Aorta (tissue), 5 donors: Measurements from ENCODE around the gene MAPT. TPM values are rescaled to one million over a fixed set of nuclear protein-coding genes. Genes with fewer than 3 reads are reported as not detected.

Experiments used
- ATAC-seq: fragments of 200-7000 bp; cut with Tn5 transposase; one replicate; pipeline ENCODE4 v1.9.1; 2022; ENCODE audit warnings: moderate library complexity; ENCODE audit not compliant: low FRiP score
- DNase-seq, 2 donors: peaks; one replicate each; pipeline ENCODE4 v3.0.0-alpha.2; 2020
- H3K27ac ChIP-seq, 2 donors: one replicate each; pipeline ENCODE4 v1.5.1; 2013; ENCODE audit warnings: low read length in 2 of 2, mild to moderate bottlenecking in 2 of 2, moderate library complexity in 2 of 2, control low read depth in 1 of 2, inconsistent platforms in 1 of 2, low read depth in 1 of 2
- H3K27me3 ChIP-seq, 2 donors: one replicate each; pipeline ENCODE4 v1.6.1; 2013; ENCODE audit warnings: control low read depth in 1 of 2, low read length in 1 of 2, mild to moderate bottlenecking in 1 of 2, moderate library complexity in 1 of 2; ENCODE audit not compliant: insufficient read depth in 2 of 2, control insufficient read depth in 1 of 2
- H3K36me3 ChIP-seq, 2 donors: one replicate each; pipeline ENCODE4 v1.6.1; 2013; ENCODE audit warnings: control low read depth in 1 of 2, low read length in 1 of 2, mild to moderate bottlenecking in 1 of 2; ENCODE audit not compliant: insufficient read depth in 2 of 2, control insufficient read depth in 1 of 2
- H3K4me1 ChIP-seq, 2 donors: one replicate each; pipeline ENCODE4 v1.6.1; 2013; ENCODE audit warnings: low read length in 2 of 2, control low read depth in 1 of 2, mild to moderate bottlenecking in 1 of 2, moderate library complexity in 1 of 2; ENCODE audit not compliant: insufficient read depth in 2 of 2, control insufficient read depth in 1 of 2
- H3K4me3 ChIP-seq, 2 donors: one replicate each; pipeline ENCODE4 v1.5.1; 2013; ENCODE audit warnings: low read length in 2 of 2, control low read depth in 1 of 2, mild to moderate bottlenecking in 1 of 2
- H3K9me3 ChIP-seq: one replicate; pipeline ENCODE4 v1.6.1; 2013; ENCODE audit warnings: mild to moderate bottlenecking, low read length; ENCODE audit not compliant: control insufficient read depth
- WGBS, 2 donors: extraction: QIAGEN DNeasy Blood & Tissue Kit; methylation state at CpG; one replicate each; pipeline ENCODE4 v1.1.7; 2013; 5-methylcytosine and 5-hydroxymethylcytosine counted together
- intact Hi-C, 2 donors: fragments of 100-400 bp; cut with DNase I; formaldehyde crosslinking; loops; one replicate each; pipeline versions ENCODE4 v1.14.2 to v1.15.0; 2022
- polyA plus RNA-seq, 2 donors: library from polyadenylated mRNA; stranded (reverse); fragments of 200-250 nt; gene quantifications; one replicate each; pipeline ENCODE4 v1.2.3, GENCODE V29; 2013
- total RNA-seq, 2 donors: library from RNA; stranded (reverse); fragmentation: NEBNext Ultra II Directional; extraction: Animal tissue kit (Norgen Biotek cat#: 25700); gene quantifications; one replicate each; pipeline ENCODE4 v1.2.1, GENCODE V29; 2021
- donor health status: healthy with polysubstance abuse.
- donor health status: Bipolar disorder and iron deficiency.
- donor health status: DM: no; HTN: no; CAD: no.
- donor health status: DM: no; HTN: no; CAD: no.
- donor health status: DM: yes; HTN: yes; CAD: no.

The MAPT gene
- total and polyA plus RNA-seq, 4 donors, result 0.13 to 3.9 (median 0.90) TPM

DNA sequence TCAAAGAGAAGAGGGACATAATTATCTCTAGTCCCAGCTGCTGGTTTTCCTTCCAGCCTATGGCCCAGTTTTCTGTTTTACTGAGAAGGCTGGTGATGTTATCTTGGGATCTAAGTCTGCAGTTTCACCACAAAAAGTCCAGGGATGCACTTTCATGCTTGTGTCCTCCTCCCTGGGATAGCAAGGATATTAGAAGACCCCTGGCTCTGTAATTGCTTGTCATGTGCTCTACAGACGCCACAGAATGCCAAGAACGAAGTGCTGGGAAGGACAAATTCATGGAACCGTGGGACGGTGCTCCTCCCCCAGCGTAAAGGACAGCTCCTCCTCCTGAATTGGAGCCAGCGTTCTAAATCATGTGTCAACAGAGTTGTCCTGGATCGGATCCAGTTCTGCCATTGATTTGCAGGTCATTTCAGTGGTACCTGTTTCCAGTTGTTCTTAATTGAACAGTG lies 8.6 kb downstream of the MAPT start:
- Histone ChIP-seq H3K36me3 (no peaks in the 10 kb centered on the region), H3K4me3 (no peak overlapping the region), H3K27ac (no peak overlapping the region), H3K4me1 (no peaks in the 10 kb centered on the region), H3K27me3 (no peaks in the 10 kb centered on the region), H3K9me3 (no peaks in the 10 kb centered on the region)
- WGBS, 2 donors, result 32 to 52% methylated on average over 7 of the region's 7 CpGs
- DNase-seq (no peak), ATAC-seq (no peak)
- intact Hi-C loops, result no loop called here

DNA sequence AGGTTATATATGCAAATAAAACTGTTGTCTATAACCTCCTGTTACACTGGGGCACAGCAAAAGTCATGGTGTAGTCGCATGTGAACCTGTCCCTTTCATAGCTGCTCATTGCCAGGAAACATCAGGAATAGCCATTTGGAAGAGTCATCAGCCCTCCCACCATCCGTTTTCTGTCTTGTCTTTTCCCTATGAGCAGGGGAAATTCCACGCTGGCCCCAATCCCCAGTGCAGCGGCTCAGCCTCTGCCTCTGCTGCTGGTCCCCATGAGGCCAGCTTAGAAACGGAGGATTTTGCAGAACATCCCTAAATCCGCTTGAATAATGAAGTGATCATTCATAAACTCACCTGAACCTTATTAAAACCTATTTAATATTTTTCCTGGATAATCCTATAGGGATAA lies 10.5 kb downstream of the MAPT start:
- no peak for DNase-seq
- Histone ChIP-seq H3K9me3 (no peaks in the 10 kb centered on the region), H3K27me3 (no peaks in the 10 kb centered on the region), H3K27ac (no peak overlapping the region), H3K4me1 (no peaks in the 10 kb centered on the region), H3K4me3 (no peak overlapping the region), H3K36me3 (no peaks in the 10 kb centered on the region)
- WGBS, 2 donors, result 68 to 78% methylated on average over 6 of the region's 6 CpGs
- ATAC-seq, result no peak
- intact Hi-C loops, result no loop called here

DNA sequence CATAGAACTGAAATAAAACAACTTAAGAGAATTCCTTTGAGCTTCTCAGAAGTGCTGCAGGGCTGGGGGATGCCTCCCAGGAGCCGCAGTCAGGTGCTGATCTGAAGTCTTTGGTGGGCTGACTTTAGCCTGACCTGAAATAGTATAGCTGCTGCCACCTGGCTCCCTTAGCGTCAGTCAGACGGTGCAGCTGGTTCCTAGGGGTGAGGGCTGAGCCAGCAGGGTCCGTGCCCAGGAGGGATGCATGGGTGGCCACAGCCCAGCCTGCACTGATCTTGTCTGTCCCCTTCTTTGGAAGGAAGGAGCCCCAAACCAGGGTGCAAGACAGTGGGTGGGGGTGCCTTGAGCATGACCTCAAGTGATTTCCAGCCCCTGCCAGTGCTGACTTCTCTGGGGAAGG lies 11.5 kb downstream of the MAPT start:
- no peak for ATAC-seq
- WGBS, 2 donors, result 47 to 64% methylated on average over 4 of the region's 4 CpGs
- no peaks in the 10 kb centered on the region for H3K4me1 ChIP-seq

DNA sequence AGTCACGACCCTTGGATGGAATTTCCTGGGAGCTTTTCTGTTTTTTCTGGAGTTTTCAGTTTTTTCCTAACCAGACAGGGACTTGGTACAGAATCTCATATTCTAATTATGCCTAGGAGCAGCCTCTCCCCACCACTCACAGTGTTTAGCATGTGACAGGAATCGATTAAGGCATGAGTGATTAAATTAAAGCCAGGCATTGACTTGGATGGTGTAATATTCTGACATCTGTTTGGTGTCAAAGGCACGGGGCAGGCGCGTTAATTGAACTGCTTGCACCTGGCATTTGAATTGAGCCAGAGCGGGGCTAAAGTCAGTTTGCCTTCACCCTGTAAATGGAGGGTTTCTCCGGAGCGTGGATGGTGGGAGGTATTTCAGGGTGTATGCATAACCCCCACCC lies 11.9 kb downstream of the MAPT start:
- Histone ChIP-seq H3K4me3 (no peak overlapping the region), H3K27me3 (no peaks in the 10 kb centered on the region), H3K9me3 (no peaks in the 10 kb centered on the region), H3K4me1 (no peaks in the 10 kb centered on the region), H3K36me3 (no peaks in the 10 kb centered on the region), H3K27ac (no peak overlapping the region)
- intact Hi-C loops, result no loop called here
- DNase-seq, result no peak
- 67 to 77% methylated on average over 8 of the region's 8 CpGs for WGBS, 2 donors
- no peak for ATAC-seq

More for the DNA sequence above, 11.5 kb downstream of the MAPT start:
- Histone ChIP-seq H3K27ac (no peak overlapping the region), H3K9me3 (no peaks in the 10 kb centered on the region), H3K36me3 (no peaks in the 10 kb centered on the region), H3K27me3 (no peaks in the 10 kb centered on the region), H3K4me3 (no peak overlapping the region)
- DNase-seq, result no peak
- intact Hi-C loops, result no loop called here

DNA sequence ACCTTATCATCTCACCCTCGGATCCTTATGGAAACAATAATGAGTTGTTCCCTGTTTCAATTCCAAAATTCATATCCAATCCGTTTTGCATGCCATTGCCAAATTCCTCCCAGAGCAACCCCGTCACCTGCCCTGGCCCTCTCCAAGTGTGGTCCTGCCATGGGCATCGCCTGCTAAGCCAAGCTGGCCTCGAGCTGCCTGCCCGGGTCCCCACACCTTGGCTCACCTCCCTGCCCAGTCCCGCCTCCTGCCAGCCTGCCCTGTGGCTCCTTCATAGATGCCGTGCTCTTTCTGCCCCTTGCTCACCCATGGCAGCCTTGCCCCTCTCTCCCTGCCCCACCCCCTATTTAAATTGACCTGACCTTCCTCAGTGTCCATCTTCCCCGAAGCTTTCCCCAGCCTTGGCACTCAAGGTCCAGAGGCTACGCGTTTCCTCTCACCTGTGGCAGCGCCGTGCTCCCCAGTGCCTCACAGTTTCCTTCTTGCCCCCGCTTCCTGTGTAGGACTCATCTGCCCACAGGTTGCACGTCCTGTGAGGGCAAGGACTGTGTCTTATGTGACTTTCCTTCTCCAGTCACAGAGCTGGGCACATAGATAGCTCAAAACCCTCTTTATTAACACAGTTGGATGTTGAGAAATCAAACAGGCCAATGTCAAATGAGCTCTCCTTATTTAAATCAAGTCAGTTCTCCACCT lies 12.7 kb downstream of the MAPT start:
- H3K9me3 ChIP-seq, result no peaks in the 10 kb centered on the region
- H3K36me3 ChIP-seq, result no peaks in the 10 kb centered on the region
- H3K27me3 ChIP-seq, result no peaks in the 10 kb centered on the region
- ATAC-seq (no peak), DNase-seq (no peak)
- intact Hi-C loops, result no loop called here
- H3K4me1 ChIP-seq, result no peaks in the 10 kb centered on the region
- H3K27ac ChIP-seq, result no peak overlapping the region
- H3K4me3 ChIP-seq, result no peak overlapping the region
- 87% methylated on average over 15 of the region's 15 CpGs for WGBS, 2 donors

DNA sequence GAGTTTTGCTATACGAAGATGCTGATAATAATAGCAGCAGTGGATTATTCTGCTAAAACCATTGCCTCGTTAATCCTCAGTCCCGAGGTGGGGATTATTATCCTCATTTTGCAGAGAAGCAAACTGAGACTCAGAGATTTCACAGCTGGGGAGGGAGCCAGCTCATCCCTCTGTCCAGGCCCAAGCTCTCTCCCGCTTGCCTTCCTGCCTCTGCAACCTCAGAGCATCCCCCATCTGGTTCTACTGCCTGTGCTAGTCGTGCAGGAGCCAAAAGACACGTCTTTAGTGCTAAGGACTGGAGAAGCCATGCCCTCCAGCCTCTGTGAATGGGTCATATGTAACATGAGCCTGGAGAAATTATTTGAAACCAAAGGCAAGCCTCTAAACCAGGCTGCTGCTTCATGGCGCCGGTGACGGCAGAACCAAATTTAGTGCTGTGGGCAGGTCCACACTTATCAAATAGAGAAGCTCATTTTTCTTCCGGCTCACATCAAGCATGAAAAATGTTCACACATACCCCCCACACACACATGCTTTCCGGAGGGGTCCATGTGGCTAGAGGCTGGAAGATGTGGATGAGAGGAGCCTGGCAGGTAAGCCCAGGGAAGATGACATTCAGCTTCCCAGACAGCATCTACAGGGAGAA lies 13.5 kb downstream of the MAPT start:
- no peak overlapping the region for H3K4me3 ChIP-seq
- H3K9me3 ChIP-seq, result peaks cover 2% of the 10 kb centered on the region
- no peaks in the 10 kb centered on the region for H3K27me3 ChIP-seq
- H3K4me1 ChIP-seq, result no peaks in the 10 kb centered on the region
- intact Hi-C loops, result no loop called here
- 53 to 66% methylated on average over 11 of the region's 11 CpGs for WGBS, 2 donors
- ATAC-seq (no peak), DNase-seq (no peak)
- H3K27ac ChIP-seq, result no peak overlapping the region
- no peaks in the 10 kb centered on the region for H3K36me3 ChIP-seq

DNA sequence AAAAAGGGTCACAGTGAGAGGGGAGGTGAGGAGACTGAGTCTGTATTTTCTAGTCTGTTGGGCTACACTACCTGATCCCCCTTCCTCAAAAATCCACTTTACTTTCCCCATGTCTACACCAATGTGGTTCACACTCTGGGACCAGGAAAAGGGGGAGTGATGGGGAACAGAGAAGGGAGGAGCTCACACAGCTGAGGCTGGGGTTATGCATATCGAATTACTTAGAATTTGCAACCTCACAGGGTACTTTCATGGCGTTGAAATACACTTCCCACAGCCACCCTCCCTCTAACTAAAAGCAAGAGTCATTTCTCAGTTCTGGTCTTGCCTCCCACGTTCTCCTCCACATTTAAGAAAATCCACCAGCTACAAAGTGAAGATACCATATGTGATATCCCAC lies 14.1 kb downstream of the MAPT start:
- peaks cover 2% of the 10 kb centered on the region for H3K9me3 ChIP-seq
- DNase-seq, result no peak
- 43 to 63% methylated on average over 3 of the region's 3 CpGs for WGBS, 2 donors
- no peak overlapping the region for H3K27ac ChIP-seq
- ATAC-seq, result no peak
- intact Hi-C loops, result no loop called here
- no peaks in the 10 kb centered on the region for H3K27me3 ChIP-seq
- H3K4me1 ChIP-seq, result no peaks in the 10 kb centered on the region
- no peak overlapping the region for H3K4me3 ChIP-seq
- H3K36me3 ChIP-seq, result no peaks in the 10 kb centered on the region

DNA sequence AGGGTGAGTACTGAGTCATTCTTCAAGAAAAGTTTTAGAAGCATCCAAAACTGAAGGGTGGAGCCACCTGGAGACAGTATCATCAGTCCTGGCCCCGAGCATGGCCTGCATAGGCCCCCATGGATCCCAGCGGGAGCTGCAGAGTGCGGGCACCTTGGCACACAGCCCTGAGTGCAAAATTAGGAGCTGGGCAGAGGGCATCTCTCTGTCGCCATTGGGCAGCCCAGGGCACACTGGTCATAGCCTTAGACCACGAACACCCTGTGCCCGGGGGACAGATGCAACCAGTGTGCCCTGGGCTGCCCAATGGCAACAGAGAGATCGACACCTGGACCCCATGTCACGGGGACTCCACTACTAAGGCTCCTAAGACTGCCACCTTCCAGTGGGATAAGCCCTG lies 14.6 kb downstream of the MAPT start:
- ATAC-seq, result no peak
- H3K27me3 ChIP-seq, result no peaks in the 10 kb centered on the region
- H3K9me3 ChIP-seq, result peaks cover 2% of the 10 kb centered on the region
- no peaks in the 10 kb centered on the region for H3K4me1 ChIP-seq
- no peak overlapping the region for H3K27ac ChIP-seq
- no peaks in the 10 kb centered on the region for H3K36me3 ChIP-seq
- 90 to 91% methylated on average over 8 of the region's 8 CpGs for WGBS, 2 donors
- no peak for DNase-seq
- intact Hi-C loops, result no loop called here
- H3K4me3 ChIP-seq, result no peak overlapping the region

DNA sequence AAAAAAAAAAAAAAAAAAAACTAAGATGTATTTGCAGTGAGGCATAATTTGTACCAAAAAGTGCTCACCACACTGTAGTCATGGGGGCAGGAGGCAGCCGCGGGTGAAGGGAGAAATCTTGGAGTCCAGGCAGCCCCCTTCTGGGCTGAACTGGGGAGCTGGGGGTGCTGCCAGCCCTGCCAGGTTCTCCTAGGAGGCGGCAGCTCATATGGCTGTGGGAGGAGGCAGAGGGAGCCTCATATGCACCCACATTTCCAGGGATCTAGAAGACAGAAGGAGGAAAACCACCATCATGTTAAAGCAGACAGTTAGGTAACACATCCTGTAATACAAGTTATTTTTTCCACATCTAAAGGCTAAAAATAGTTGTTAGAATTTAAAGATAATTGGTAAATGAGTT lies 16.3 kb downstream of the MAPT start:
- H3K4me3 ChIP-seq, result no peak overlapping the region
- ATAC-seq (no peak), DNase-seq (no peak)
- 79 to 81% methylated on average over 3 of the region's 3 CpGs for WGBS, 2 donors
- intact Hi-C loops, result no loop called here
- peaks cover 2% of the 10 kb centered on the region for H3K9me3 ChIP-seq
- H3K36me3 ChIP-seq, result no peaks in the 10 kb centered on the region
- H3K27ac ChIP-seq, result no peak overlapping the region
- no peaks in the 10 kb centered on the region for H3K27me3 ChIP-seq
- no peaks in the 10 kb centered on the region for H3K4me1 ChIP-seq
